ENCODE data around the gene ARL17A.
"Not testable (repeated sequence)": the region's sequence is repeated elsewhere in the genome, so short reads cannot be mapped to it uniquely, and the experiment has no call there.

GRCh38 chr17:46566284-46566683 is 13.2 kb downstream of the ARL17A start:
- TF ChIP-seq POLR2A (IDR thresholded peaks at IDR 0.05; ENCODE audit: low read length); GATA1 (IDR thresholded peaks at IDR 0.05; ENCODE audit: low read depth, low read length): not testable (repeated sequence)
